Measurements from ENCODE around the gene CBFA2T3. TPM values are rescaled to one million over a fixed set of nuclear protein-coding genes. Genes with fewer than 3 reads are reported as not detected.

The CBFA2T3 gene
- total RNA-seq, 8 experiments from 2014 or later: 0.41 to 3.4 (median 1.2) TPM

DNA sequence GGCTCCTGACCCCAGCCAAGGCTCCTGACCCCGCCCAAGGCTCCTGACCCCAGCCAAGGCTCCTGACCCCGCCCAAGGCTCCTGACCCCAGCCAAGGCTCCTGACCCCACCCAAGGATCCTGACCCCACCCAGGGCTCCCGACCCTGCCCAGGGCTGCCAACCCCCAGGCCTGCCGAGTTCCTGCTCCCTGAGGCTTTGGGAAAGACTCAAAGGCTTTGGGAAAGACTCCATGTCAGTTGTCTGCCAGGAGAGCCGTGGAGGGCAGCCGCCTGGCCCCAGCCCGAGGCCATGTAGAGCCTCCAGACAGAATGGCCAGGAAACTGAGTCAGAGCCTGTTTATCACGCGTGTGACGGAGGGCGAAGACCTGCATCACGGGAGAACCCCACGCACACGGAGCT is 21.1 kb downstream of the CBFA2T3 start:
- WGBS, 10 experiments: no CpG with 5 or more reads among the region's 14 CpGs
- H3K27ac ChIP-seq: no peak overlapping the region
- H3K4me3 ChIP-seq: no peak overlapping the region
- ATAC-seq (replicated peaks in 6 of 8): no peak
- no peaks in the 10 kb centered on the region for H3K4me1 ChIP-seq (replicated peaks in 1 of 2)
- in situ Hi-C loops (cut with MboI; ENCODE audit: low pct_unique_long_range_greater_than_20kb in 2 of 9, low sequenced_read_pairs in 9 of 9, unreplicated experiment in 9 of 9): no loop called here

DNA sequence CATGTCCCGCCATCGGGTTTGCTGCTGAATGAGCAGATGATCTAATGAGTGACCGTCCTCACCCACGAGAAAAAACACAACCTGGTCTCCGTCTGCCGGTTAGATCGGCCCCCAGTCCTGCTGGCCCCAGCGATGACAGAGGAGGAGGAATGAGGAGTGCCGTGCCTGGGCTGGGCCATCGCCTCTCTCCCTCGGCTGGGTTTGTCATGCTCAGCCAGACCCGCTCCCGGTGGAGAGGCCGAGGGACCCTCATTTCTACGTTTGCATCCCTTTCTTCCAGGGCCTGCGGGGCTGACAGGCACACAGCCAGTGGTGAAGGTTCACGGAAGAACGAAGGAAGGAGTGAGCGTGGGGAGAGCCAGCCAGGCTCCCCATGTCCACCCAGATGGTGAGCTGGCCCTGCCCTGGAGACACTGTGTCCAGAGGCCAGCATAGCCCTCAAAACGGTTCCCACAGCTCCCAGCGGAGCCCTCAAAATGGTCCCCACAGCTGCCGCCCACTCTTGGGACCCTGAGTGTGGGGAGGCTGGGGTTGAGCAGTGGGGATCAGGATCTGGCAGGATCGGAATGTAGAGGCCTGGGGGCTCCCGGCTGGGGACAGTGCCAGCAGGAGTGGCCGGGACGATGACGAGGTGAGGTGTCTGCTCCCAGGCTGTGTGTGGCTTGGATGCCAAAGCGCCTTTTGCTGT is 23.9 kb downstream of the CBFA2T3 start:
- in situ Hi-C loops (cut with MboI; ENCODE audit: low pct_unique_long_range_greater_than_20kb in 2 of 9, low sequenced_read_pairs in 9 of 9, unreplicated experiment in 9 of 9): no loop called here
- no peak overlapping the region for H3K4me3 ChIP-seq
- no peaks in the 10 kb centered on the region for H3K4me1 ChIP-seq (replicated peaks in 1 of 2)
- H3K27ac ChIP-seq: no peak overlapping the region
- 40 to 87% (median 63%) methylated on average over 1 to 4 of the region's 28 CpGs; no CpG with 5 or more reads in 4 of the 10 experiments for WGBS, 10 experiments
- peak in 1 of 8 experiments; percentile 22 for ATAC-seq (replicated peaks in 6 of 8)

- ATAC-seq (replicated peaks in 6 of 8): no peak
- 80 to 100% (median 93%) methylated on average over 1 to 5 of the region's 11 CpGs; no CpG with 5 or more reads in 6 of the 10 experiments for WGBS, 10 experiments
- in situ Hi-C loops (cut with MboI; ENCODE audit: low pct_unique_long_range_greater_than_20kb in 2 of 9, low sequenced_read_pairs in 9 of 9, unreplicated experiment in 9 of 9): no loop called here
- no peak overlapping the region for H3K4me3 ChIP-seq
- no peak overlapping the region for H3K27ac ChIP-seq
- H3K4me1 ChIP-seq (replicated peaks in 1 of 2): no peaks in the 10 kb centered on the region
These were observed 25.0 kb downstream of the CBFA2T3 start for GRCh38 chr16:88951989-88952388.

DNA sequence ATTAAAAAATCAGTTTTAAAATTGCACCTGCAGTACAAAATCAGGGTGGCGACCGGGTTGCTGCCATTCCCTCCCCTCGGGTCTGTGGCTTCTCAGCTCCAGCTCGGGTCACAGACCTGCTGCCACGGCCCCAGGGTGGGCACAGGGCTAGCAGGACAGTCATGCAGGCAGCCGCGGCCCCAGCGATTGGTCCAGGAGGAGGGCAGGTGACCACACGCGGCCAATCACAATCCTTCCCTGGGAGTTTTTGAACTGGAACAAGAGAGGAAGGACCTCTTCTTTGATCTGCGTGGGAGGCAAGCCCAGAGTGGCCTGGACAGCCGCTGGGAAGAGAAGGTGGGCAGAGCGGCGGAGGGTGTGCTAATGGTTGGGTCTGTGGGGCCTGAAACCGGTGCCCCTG is 25.5 kb downstream of the CBFA2T3 start:
- ATAC-seq (replicated peaks in 6 of 8): no peak
- in situ Hi-C loops (cut with MboI; ENCODE audit: low pct_unique_long_range_greater_than_20kb in 2 of 9, low sequenced_read_pairs in 9 of 9, unreplicated experiment in 9 of 9): no loop called here
- H3K4me1 ChIP-seq (replicated peaks in 1 of 2): no peaks in the 10 kb centered on the region
- H3K27ac ChIP-seq: no peak overlapping the region
- WGBS, 10 experiments: 48 to 92% (median 75%) methylated on average over 3 to 10 of the region's 15 CpGs; no CpG with 5 or more reads in 2 of the 10 experiments
- no peak overlapping the region for H3K4me3 ChIP-seq

- no peak for ATAC-seq (replicated peaks in 6 of 8)
- WGBS, 10 experiments: 25 to 79% (median 57%) methylated on average over 2 to 14 of the region's 17 CpGs
- H3K4me1 ChIP-seq (replicated peaks in 1 of 2): no peaks in the 10 kb centered on the region
- no peak overlapping the region for H3K4me3 ChIP-seq
- in situ Hi-C loops (cut with MboI; ENCODE audit: low pct_unique_long_range_greater_than_20kb in 2 of 9, low sequenced_read_pairs in 9 of 9, unreplicated experiment in 9 of 9): loop anchor here in 2 of 9 experiments (25.0 kb wide), 2 partner anchors 213 to 263 kb away; partner anchors contain the start of genes CDH15 (in 1 of the 2), SLC22A31 (in 1 of the 2) and ZNF778 (in 1 of the 2)
- H3K27ac ChIP-seq: no peak overlapping the region
These were observed 28.1 kb downstream of the CBFA2T3 start for GRCh38 chr16:88948781-88949490.

DNA sequence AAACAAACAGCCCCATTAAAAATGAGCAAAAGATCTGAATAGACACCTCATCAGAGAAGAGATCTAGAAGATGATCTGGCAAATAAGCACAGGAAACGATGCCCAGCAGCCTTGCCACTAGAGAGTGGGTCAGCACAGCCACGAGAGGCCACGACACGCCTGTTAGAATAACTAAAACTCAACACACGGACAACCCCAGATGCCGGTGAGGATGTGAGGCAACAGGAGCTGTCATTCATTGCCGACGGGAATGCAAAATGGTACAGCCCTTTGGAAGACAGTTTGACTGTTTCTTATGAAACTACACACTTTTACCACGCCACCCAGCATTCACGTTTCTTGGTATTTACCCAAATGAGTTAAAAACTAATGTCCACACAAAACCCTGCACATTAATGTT is 31.5 kb downstream of the CBFA2T3 start:
- Histone ChIP-seq H3K27ac (no peak overlapping the region), H3K4me3 (no peak overlapping the region), H3K4me1 (replicated peaks in 1 of 2) (peaks cover 3 to 5% of the 10 kb centered on the region in 2 donors)
- in situ Hi-C loops (cut with MboI; ENCODE audit: low pct_unique_long_range_greater_than_20kb in 2 of 9, low sequenced_read_pairs in 9 of 9, unreplicated experiment in 9 of 9): loop anchor here in 2 of 9 experiments (25.0 kb wide), 2 partner anchors 217 to 267 kb away; partner anchors contain the start of genes CDH15 (in 1 of the 2), SLC22A31 (in 1 of the 2) and ZNF778 (in 1 of the 2)
- ATAC-seq (replicated peaks in 6 of 8): no peak
- 0 to 100% (median 69%) methylated on average over 1 to 10 of the region's 10 CpGs; no CpG with 5 or more reads in 2 of the 10 experiments for WGBS, 10 experiments

DNA sequence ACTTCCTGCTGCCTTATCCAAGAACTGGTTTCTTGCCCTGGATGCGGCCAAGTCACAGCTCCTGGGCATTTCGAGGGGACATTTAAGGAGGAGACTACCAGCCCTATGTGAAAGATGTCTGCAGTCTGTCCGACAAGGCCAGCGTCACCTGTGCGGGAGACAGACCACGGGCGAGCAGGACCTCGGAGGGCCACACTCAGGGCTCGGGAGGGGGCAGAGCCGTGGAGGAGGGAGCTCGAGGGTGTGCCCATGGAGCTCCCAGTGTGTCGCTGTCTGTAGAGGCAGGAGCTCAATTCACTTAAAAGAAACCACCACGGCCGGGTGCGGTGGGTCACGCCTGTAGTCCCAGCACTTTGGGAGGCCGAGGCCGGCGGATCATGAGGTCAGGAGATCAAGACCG is 33.3 kb downstream of the CBFA2T3 start:
- in situ Hi-C loops (cut with MboI; ENCODE audit: low pct_unique_long_range_greater_than_20kb in 2 of 9, low sequenced_read_pairs in 9 of 9, unreplicated experiment in 9 of 9): loop anchor here in 2 of 9 experiments (25.0 kb wide), 2 partner anchors 219 to 269 kb away; partner anchors contain the start of genes CDH15 (in 1 of the 2), SLC22A31 (in 1 of the 2) and ZNF778 (in 1 of the 2)
- Histone ChIP-seq H3K4me3 (no peak overlapping the region), H3K4me1 (replicated peaks in 1 of 2) (peaks cover 3 to 11% of the 10 kb centered on the region in 2 donors), H3K27ac (no peak overlapping the region)
- WGBS, 10 experiments: 50 to 81% (median 80%) methylated on average over 1 to 11 of the region's 20 CpGs; no CpG with 5 or more reads in 7 of the 10 experiments
- no peak for ATAC-seq (replicated peaks in 6 of 8)

DNA sequence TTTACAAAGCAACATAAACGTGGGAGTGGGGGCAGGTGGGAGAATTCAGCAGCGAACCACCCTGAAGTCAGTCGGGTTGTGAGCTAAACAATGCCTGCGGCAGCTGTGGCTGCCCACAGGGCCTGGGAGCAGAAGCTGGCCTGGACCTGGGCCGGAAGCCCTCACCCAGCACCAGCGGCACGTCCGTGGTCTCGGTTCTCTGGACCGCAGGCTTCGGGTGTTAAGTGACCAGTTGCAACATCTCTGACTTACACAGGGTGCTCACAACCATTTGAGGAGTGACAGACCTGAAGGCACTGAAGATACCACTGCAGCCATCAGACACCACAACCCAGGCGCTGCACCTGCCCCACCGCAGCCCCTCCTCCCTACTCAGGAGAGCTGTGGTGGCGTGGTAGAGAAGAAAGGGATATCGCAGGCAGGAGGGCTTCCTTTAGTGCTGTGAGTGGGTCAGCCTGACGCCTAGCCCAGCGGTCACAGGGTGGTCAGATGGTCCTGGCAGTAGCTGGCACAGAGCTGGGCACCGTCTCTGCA is 33.8 kb downstream of the CBFA2T3 start:
- H3K4me1 ChIP-seq (replicated peaks in 1 of 2): peaks cover 3 to 11% of the 10 kb centered on the region in 2 donors
- no peak for ATAC-seq (replicated peaks in 6 of 8)
- in situ Hi-C loops (cut with MboI; ENCODE audit: low pct_unique_long_range_greater_than_20kb in 2 of 9, low sequenced_read_pairs in 9 of 9, unreplicated experiment in 9 of 9): loop anchor here in 2 of 9 experiments (25.0 kb wide), 2 partner anchors 219 to 269 kb away; partner anchors contain the start of genes CDH15 (in 1 of the 2), SLC22A31 (in 1 of the 2) and ZNF778 (in 1 of the 2)
- no peak overlapping the region for H3K27ac ChIP-seq
- WGBS, 10 experiments: 33 to 100% (median 76%) methylated on average over 1 to 8 of the region's 18 CpGs; no CpG with 5 or more reads in 3 of the 10 experiments
- H3K4me3 ChIP-seq: no peak overlapping the region

GRCh38 chr16:88941913-88942909 is 34.8 kb downstream of the CBFA2T3 start:
- in situ Hi-C loops (cut with MboI; ENCODE audit: low pct_unique_long_range_greater_than_20kb in 2 of 9, low sequenced_read_pairs in 9 of 9, unreplicated experiment in 9 of 9): loop anchor here in 2 of 9 experiments (25.0 kb wide), 2 partner anchors 220 to 270 kb away; partner anchors contain the start of genes CDH15 (in 1 of the 2), SLC22A31 (in 1 of the 2) and ZNF778 (in 1 of the 2)
- ATAC-seq (replicated peaks in 6 of 8): peak; percentile 52 to 91 (median 71)
- peaks cover 3 to 11% of the 10 kb centered on the region in 2 donors for H3K4me1 ChIP-seq (replicated peaks in 1 of 2)
- 0 to 55% (median 31%) methylated on average over 2 to 18 of the region's 54 CpGs for WGBS, 10 experiments
- no peak overlapping the region for H3K27ac ChIP-seq
- H3K4me3 ChIP-seq: peak overlapping the region; percentile 49 to 80 (median 59)

GRCh38 chr16:88940862-88941817 is 35.9 kb downstream of the CBFA2T3 start:
- Histone ChIP-seq H3K4me3 (peak overlapping the region; percentile 49 to 80 (median 59)), H3K27ac (peak overlapping the region in 1 of 2 donors; percentile 66), H3K4me1 (replicated peaks in 1 of 2) (peaks cover 3 to 19% of the 10 kb centered on the region in 2 donors)
- ATAC-seq (replicated peaks in 6 of 8): peak in 6 of 8 experiments; percentile 43 to 74 (median 70)
- WGBS, 10 experiments: no CpG with 5 or more reads among the region's 152 CpGs
- in situ Hi-C loops (cut with MboI; ENCODE audit: low pct_unique_long_range_greater_than_20kb in 2 of 9, low sequenced_read_pairs in 9 of 9, unreplicated experiment in 9 of 9): loop anchor here in 2 of 9 experiments (25.0 kb wide), 2 partner anchors 221 to 271 kb away; partner anchors contain the start of genes CDH15 (in 1 of the 2), SLC22A31 (in 1 of the 2) and ZNF778 (in 1 of the 2)

Measured in motor neuron (in vitro differentiated cells).